Natural killer cell (primary cell): ENCODE data around the gene PROKR1. TPM values are rescaled to one million over a fixed set of nuclear protein-coding genes. Genes with fewer than 3 reads are reported as not detected.
A peak's percentile ranks its signal among the peaks of the same experiment; 100 is the strongest.
"Not testable (repeated sequence)": the region's sequence is repeated elsewhere in the genome, so short reads cannot be mapped to it uniquely, and the experiment has no call there.

ENCODE experiments used
- ATAC-seq, 3 donors: fragments of 150-1000 bp in 2 of 3; fragments of 200-7000 bp in 1 of 3; cut with Tn5 transposase; 1 replicate in 1 of 3; 2 replicates in 2 of 3; pipeline ENCODE4 v1.10.0; 2021; ENCODE audit warnings: mild to moderate bottlenecking in 2 of 3, moderate library complexity in 2 of 3
- DNase-seq, 2 donors: peaks; one replicate each; pipeline versions ENCODE4 v3.0.0 to v3.0.0-alpha.2; 2013 to 2021; ENCODE audit warnings: mixed read lengths in 1 of 2
- H3K27ac ChIP-seq: one replicate; pipeline ENCODE4 v1.5.1; 2013; ENCODE audit warnings: mild to moderate bottlenecking, low read length
- H3K27me3 ChIP-seq: one replicate; pipeline ENCODE4 v1.6.1; 2013; ENCODE audit warnings: low read length; ENCODE audit not compliant: control insufficient read depth, insufficient read depth
- H3K36me3 ChIP-seq: one replicate; pipeline ENCODE4 v1.6.1; 2013; ENCODE audit warnings: low read length; ENCODE audit not compliant: control insufficient read depth, insufficient read depth
- H3K4me1 ChIP-seq: one replicate; pipeline ENCODE4 v1.6.1; 2013; ENCODE audit warnings: low read length; ENCODE audit not compliant: control insufficient read depth, insufficient read depth
- H3K4me3 ChIP-seq: one replicate; pipeline ENCODE4 v1.5.1; 2013; ENCODE audit warnings: low read length
- H3K9me3 ChIP-seq: one replicate; pipeline ENCODE4 v1.6.1; 2013; ENCODE audit warnings: low read length; ENCODE audit not compliant: control insufficient read depth, insufficient read depth
- H3K27ac Mint-ChIP-seq, 2 donors: one replicate each; pipeline ENCODE4 v1.8.0; 2022; ENCODE audit warnings: mild to moderate bottlenecking in 2 of 2, mixed read lengths in 2 of 2, moderate library complexity in 1 of 2
- H3K27me3 Mint-ChIP-seq, 2 donors: one replicate each; pipeline ENCODE4 v1.8.0; 2022; ENCODE audit warnings: low read depth in 2 of 2, mixed read lengths in 2 of 2
- H3K36me3 Mint-ChIP-seq: one replicate; pipeline ENCODE4 v1.8.0; 2022; ENCODE audit warnings: mixed read lengths
- H3K4me1 Mint-ChIP-seq, 2 donors: one replicate each; pipeline ENCODE4 v1.8.0; 2022; ENCODE audit warnings: mixed read lengths in 2 of 2
- H3K4me3 Mint-ChIP-seq: one replicate; pipeline ENCODE4 v1.8.0; 2022; ENCODE audit warnings: mild to moderate bottlenecking, moderate library complexity, mixed read lengths
- H3K9me3 Mint-ChIP-seq, 2 donors: one replicate each; pipeline ENCODE4 v1.8.0; 2022; ENCODE audit warnings: mixed read lengths in 2 of 2
- CTCF ChIP-seq: fragments of 200-600 bp; IDR thresholded peaks from one replicate; pipeline ENCODE4 v1.8.0; 2022; ENCODE audit warnings: antibody characterized with exemption
- whole genome bisulfite sequencing: methylation state at CpG from one replicate; pipeline ENCODE4 v1.1.7; 2013; ENCODE audit warnings: missing lambda C conversion rate; ENCODE audit not compliant: insufficient coverage; 5-methylcytosine and 5-hydroxymethylcytosine counted together
- intact Hi-C: fragments of 100-400 bp; cut with micrococcal nuclease; formaldehyde crosslinking; loops from one replicate; pipeline ENCODE4 v1.14.2; 2022
- total RNA-seq, 4 donors: library from RNA; stranded (reverse); fragments of 120-200 nt in 1 of 4; gene quantifications; one replicate each; pipeline versions ENCODE4 v1.2.3 to v1.2.4, GENCODE V29; 2013 to 2022

PROKR1 gene
- total RNA-seq, 3 donors from 2014 or later (not counting 1 experiment from before 2014, with no cell fraction given) = not detected

GRCh38 chr2:68595493-68595785, 47.9 kb upstream of the PROKR1 start:
- intact Hi-C loops = loop anchor here (1.0 kb wide), 1 partner anchor 132 kb away; no protein-coding TSS in a partner anchor
- not testable (repeated sequence) for H3K4me3 ChIP-seq, H3K27me3 Mint-ChIP-seq, H3K27me3 ChIP-seq, H3K9me3 Mint-ChIP-seq, H3K4me1 ChIP-seq, ATAC-seq, H3K27ac ChIP-seq, DNase-seq, H3K36me3 ChIP-seq, H3K9me3 ChIP-seq, H3K36me3 Mint-ChIP-seq
- peak; percentile 64 for TF ChIP-seq CTCF
- Mint-ChIP-seq H3K4me1 (peaks cover 6 to 13% of the 10 kb centered on the region in 2 donors), H3K27ac (peak overlapping the region in 1 of 2 donors; percentile 35), H3K4me3 (peak overlapping the region; percentile 52)
- WGBS = 83% methylated on average over 2 of the region's 2 CpGs

GRCh38 chr2:68600495-68600894, 42.9 kb upstream of the PROKR1 start:
- not testable (repeated sequence) for H3K27ac Mint-ChIP-seq

GRCh38 chr2:68603059-68603458, 40.3 kb upstream of the PROKR1 start:
- H3K4me1 ChIP-seq = peaks cover 10% of the 10 kb centered on the region
- intact Hi-C loops = loop anchor here (10.0 kb wide), 1 partner anchor 312 kb away; no protein-coding TSS in a partner anchor
- no peak overlapping the region for H3K4me3 ChIP-seq
- H3K27ac ChIP-seq = no peak overlapping the region
- no peaks in the 10 kb centered on the region for H3K36me3 ChIP-seq
- H3K27ac Mint-ChIP-seq = no peak overlapping the region
- peaks cover 7% of the 10 kb centered on the region for H3K36me3 Mint-ChIP-seq
- no peak overlapping the region for H3K4me3 Mint-ChIP-seq
- ATAC-seq (no peak), DNase-seq (no peak)
- WGBS = no CpG with 5 or more reads among the region's 1 CpG
- peaks cover 0 to 3% of the 10 kb centered on the region in 2 donors for H3K27me3 Mint-ChIP-seq
- peaks cover 0 to 2% of the 10 kb centered on the region in 2 donors for H3K9me3 Mint-ChIP-seq
- H3K9me3 ChIP-seq = no peaks in the 10 kb centered on the region
- TF ChIP-seq CTCF = no peak
- peaks cover 24 to 28% of the 10 kb centered on the region in 2 donors for H3K4me1 Mint-ChIP-seq
- H3K27me3 ChIP-seq = no peaks in the 10 kb centered on the region

More at GRCh38 chr2:68600495-68600894, 42.9 kb upstream of the PROKR1 start:
- not testable (repeated sequence) for H3K4me1 ChIP-seq, H3K27ac ChIP-seq, H3K4me3 ChIP-seq, H3K9me3 Mint-ChIP-seq, H3K36me3 Mint-ChIP-seq, H3K36me3 ChIP-seq, H3K4me1 Mint-ChIP-seq, H3K9me3 ChIP-seq, H3K27me3 Mint-ChIP-seq, H3K27me3 ChIP-seq, DNase-seq, ATAC-seq, H3K4me3 Mint-ChIP-seq
- intact Hi-C loops = loop anchor here (10.0 kb wide), 1 partner anchor 314 kb away; no protein-coding TSS in a partner anchor
- 93% methylated on average over 2 of the region's 3 CpGs for WGBS

GRCh38 chr2:68604077-68604476, 39.3 kb upstream of the PROKR1 start:
- 100% methylated on average over 3 of the region's 3 CpGs for WGBS
- Histone ChIP-seq H3K36me3 (no peaks in the 10 kb centered on the region), H3K9me3 (no peaks in the 10 kb centered on the region), H3K27ac (no peak overlapping the region), H3K4me1 (peaks cover 10% of the 10 kb centered on the region), H3K4me3 (no peak overlapping the region), H3K27me3 (no peaks in the 10 kb centered on the region)
- ATAC-seq (no peak), DNase-seq (no peak)
- intact Hi-C loops = loop anchor here (10.0 kb wide), 1 partner anchor 311 kb away; no protein-coding TSS in a partner anchor
- no peak overlapping the region for H3K4me3 Mint-ChIP-seq
- H3K4me1 Mint-ChIP-seq = peaks cover 33 to 34% of the 10 kb centered on the region in 2 donors
- H3K36me3 Mint-ChIP-seq = peaks cover 7% of the 10 kb centered on the region
- TF ChIP-seq CTCF = no peak
- peaks cover 0 to 2% of the 10 kb centered on the region in 2 donors for H3K27me3 Mint-ChIP-seq
- H3K9me3 Mint-ChIP-seq = peaks cover 0 to 2% of the 10 kb centered on the region in 2 donors
- H3K27ac Mint-ChIP-seq = no peak overlapping the region
